K562 (cell line): ENCODE data around the gene HIVEP3. TPM values are rescaled to one million over a fixed set of nuclear protein-coding genes. Genes with fewer than 3 reads are reported as not detected.

Experiments used
- ATAC-seq: fragments of 200-7000 bp; cut with Tn5 transposase; 3 replicates; pipeline ENCODE4 v1.9.1; 2020; ENCODE audit warnings: moderate library complexity
- BruUV-seq: library from RNA; stranded (reverse); fragments of 400-500 nt; replicated peaks from 2 replicates; lab custom pipeline; 2021; lab: Mats Ljungman, UMichigan
- CTCF ChIA-PET: fragments of 300-600 bp; formaldehyde crosslinking; extraction: SDS; loops from one replicate; lab custom pipeline; 2021; ENCODE audit warnings: low intra/inter-chr PET ratio; lab: Yijun Ruan, JAX
- POLR2A ChIA-PET: fragments of 300-600, 350-650 bp; sonication (Branson Sonifier 250); formaldehyde crosslinking; extraction: SDS; loops from one replicate; lab custom pipeline; 2021; ENCODE audit warnings: antibody characterized with exemption, inconsistent platforms; lab: Yijun Ruan, JAX
- DNase-seq, 4 experiments: peaks; one replicate each; pipeline versions ENCODE4 v3.0.0 to v3.0.0-alpha.2; 2011 to 2018; ENCODE audit warnings: low spot score in 3 of 4, mixed read lengths in 3 of 4; ENCODE audit errors: extremely low read depth in 1 of 4
- FAIRE-seq: peaks from 2 replicates; lab custom pipeline; 2011; peaks lifted over from hg19 to GRCh38; lab: Jason Lieb, UNC
- H2AFZ ChIP-seq: 2 replicates; pipeline ENCODE4 v1.6.0; 2011; ENCODE audit warnings: low read depth, low read length, control low read depth, inconsistent platforms
- H3K27ac ChIP-seq: fragments of 200-600 bp; 3 replicates; pipeline ENCODE4 v1.8.0; 2011; ENCODE audit warnings: low read depth, mild to moderate bottlenecking, control low read depth, inconsistent platforms, low read length, moderate library complexity, mixed read lengths; ENCODE audit errors: extremely low read depth
- H3K27me3 ChIP-seq, 2 experiments: fragments of 300-600 bp in 1 of 2; 2 replicates in 1 of 2; 3 replicates in 1 of 2; pipeline versions ENCODE4 v1.6.0 to v1.8.0; 2011; ENCODE audit warnings: inconsistent platforms in 2 of 2, low read length in 2 of 2, mild to moderate bottlenecking in 1 of 2, mixed read lengths in 1 of 2, moderate library complexity in 1 of 2; ENCODE audit not compliant: control insufficient read depth in 2 of 2, insufficient read depth in 2 of 2
- H3K36me3 ChIP-seq: fragments of 300-600 bp; 3 replicates; pipeline ENCODE4 v1.8.0; 2011; ENCODE audit warnings: mild to moderate bottlenecking, low read length, inconsistent platforms; ENCODE audit not compliant: control insufficient read depth, insufficient read depth
- H3K4me1 ChIP-seq, 2 experiments: fragments of 200-600 bp in 1 of 2; replicated peaks in 1 of 2; 2 replicates in 1 of 2; 3 replicates in 1 of 2; pipeline versions ENCODE4 v1.5.1 to v1.8.0; 2011; ENCODE audit warnings: inconsistent platforms in 2 of 2, low read length in 2 of 2, mild to moderate bottlenecking in 1 of 2, mixed read lengths in 1 of 2, moderate library complexity in 1 of 2; ENCODE audit not compliant: control insufficient read depth in 2 of 2, insufficient read depth in 2 of 2
- H3K4me2 ChIP-seq: 2 replicates; pipeline ENCODE4 v1.6.1; 2011; ENCODE audit warnings: low read length, control low read depth, inconsistent platforms, mixed read lengths; ENCODE audit not compliant: insufficient read depth
- H3K4me3 ChIP-seq: fragments of 200-600 bp; sonication (generic), shearing (Covaris generic); 2 replicates; pipeline ENCODE4 v1.5.1; 2016; ENCODE audit warnings: control low read depth, inconsistent platforms
- H3K79me2 ChIP-seq: fragments of 200-600 bp; 3 replicates; pipeline ENCODE4 v1.8.0; 2011; ENCODE audit warnings: low read length, inconsistent platforms; ENCODE audit not compliant: control insufficient read depth, insufficient read depth
- H3K9ac ChIP-seq, 2 experiments: 2 replicates each; pipeline versions ENCODE4 v1.6.0 to v1.6.1; 2011; ENCODE audit warnings: low read depth in 2 of 2, low read length in 2 of 2, control low read depth in 1 of 2, inconsistent platforms in 1 of 2, mild to moderate bottlenecking in 1 of 2, mixed read lengths in 1 of 2; ENCODE audit not compliant: insufficient read depth in 1 of 2
- H3K9me1 ChIP-seq: one replicate; pipeline ENCODE4 v1.6.0; 2011; ENCODE audit warnings: inconsistent platforms, mild to moderate bottlenecking, low read length, moderate library complexity; ENCODE audit not compliant: control insufficient read depth, insufficient read depth
- H3K9me3 ChIP-seq: replicated peaks from 2 replicates; pipeline ENCODE4 v1.5.1; 2011; ENCODE audit warnings: low read depth, low read length, inconsistent platforms; ENCODE audit not compliant: control insufficient read depth, insufficient read depth
- H4K20me1 ChIP-seq: replicated peaks from 2 replicates; pipeline ENCODE4 v1.6.1; 2011; ENCODE audit warnings: low read length, inconsistent platforms, mixed read lengths; ENCODE audit not compliant: control insufficient read depth, insufficient read depth
- ARID1B ChIP-seq: fragments of 450-650 bp; IDR thresholded peaks from 2 replicates; pipeline ENCODE4 v1.6.1; 2016; ENCODE audit warnings: antibody characterized with exemption, mild to moderate bottlenecking, inconsistent platforms
- COPS2 ChIP-seq: fragments of 450-650 bp; conservative IDR thresholded peaks from 2 replicates; pipeline ENCODE4 v1.6.1; 2016; ENCODE audit warnings: mild to moderate bottlenecking, moderate library complexity
- HCFC1 ChIP-seq: IDR thresholded peaks from 2 replicates; pipeline ENCODE4 v1.6.1; 2012; ENCODE audit warnings: low read depth, low read length, improper control_type of control experiment
- HMG20B ChIP-seq: fragments of 250-450 bp; sonication (Bioruptor Pico); IDR thresholded peaks from 2 replicates; pipeline ENCODE4 v1.5.0; 2021; ENCODE audit warnings: mild to moderate bottlenecking
- POU5F1 ChIP-seq: fragments of 150-350 bp; IDR thresholded peaks from 2 replicates; pipeline ENCODE4 v1.6.1; 2014; ENCODE audit warnings: borderline replicate concordance, low read length, low read depth, mild to moderate bottlenecking; ENCODE audit not compliant: partially characterized antibody
- RUNX1 ChIP-seq: sonication (generic); IDR thresholded peaks from 2 replicates; pipeline ENCODE4 v1.6.1; 2016; ENCODE audit warnings: antibody characterized with exemption, low read depth
- TBP ChIP-seq: optimal IDR thresholded peaks from 2 replicates; pipeline ENCODE3; 2011; ENCODE audit warnings: low read depth, low read length, improper control_type of control experiment
- ZNF24 ChIP-seq: fragments of 450-650 bp; IDR thresholded peaks from 2 replicates; pipeline ENCODE4 v1.6.1; 2016
- WGBS: fragments of 100-300 bp; shearing (Covaris generic); methylation state at CpG from one replicate; pipeline ENCODE4 v1.1.6; 2016; ENCODE audit warnings: low coverage, mixed read lengths; ENCODE audit not compliant: insufficient coverage; ENCODE audit errors: missing lambda C conversion rate; 5-methylcytosine and 5-hydroxymethylcytosine counted together
- in situ Hi-C: fragments of 300-500 bp; cut with MboI; formaldehyde crosslinking; loops from 4 replicates; pipeline ENCODE4 v1.15.0; 2018; ENCODE audit warnings: inconsistent platforms, mixed read lengths
- intact Hi-C: fragments of 100-400 bp; cut with micrococcal nuclease; formaldehyde crosslinking; loops from 2 replicates; pipeline ENCODE4 v1.14.2; 2022
- polyA plus RNA-seq, 8 experiments: library from polyadenylated mRNA; depleted of rRNA in 4 of 8; stranded (reverse) in 5 of 8; unstranded in 3 of 8; fragments of >200 nt; fragmentation: Nextera tagmentation in 2 of 8; fragmentation: Illumina TruSeq in 1 of 8; extraction: Ambion mirVana in 2 of 8; extraction: Trizol in 1 of 8; gene quantifications; 2 replicates each; pipeline versions ENCODE4 v1.2.1 to v1.2.3, GENCODE V29; 2011 to 2014; ENCODE audit warnings: inconsistent platforms in 1 of 8, missing spikeins in 1 of 8
- total RNA-seq, 7 experiments: library from RNA; depleted of rRNA in 6 of 7; stranded (reverse); fragments of >200 nt in 6 of 7; fragmentation: Illumina TruSeq in 2 of 7; extraction: Trizol in 2 of 7; gene quantifications; 2 replicates each; pipeline versions ENCODE4 v1.2.1 to v1.2.3, GENCODE V29; 2011 to 2021; ENCODE audit warnings: low replicate concordance in 1 of 7
- TF ChIP-seq, protein P1 (sequence below): fragments of 450-650 bp; IDR thresholded peaks from 2 replicates; pipeline ENCODE4 v1.6.1; 2017; ENCODE audit warnings: antibody characterized with exemption, mild to moderate bottlenecking

The HIVEP3 gene
- total and polyA plus RNA-seq, 9 of the 15 experiments (the other 6 are each of a cell fraction or from before 2014, with no cell fraction given), result 0.09 to 0.58 (median 0.34) TPM; not detected in 1

DNA sequence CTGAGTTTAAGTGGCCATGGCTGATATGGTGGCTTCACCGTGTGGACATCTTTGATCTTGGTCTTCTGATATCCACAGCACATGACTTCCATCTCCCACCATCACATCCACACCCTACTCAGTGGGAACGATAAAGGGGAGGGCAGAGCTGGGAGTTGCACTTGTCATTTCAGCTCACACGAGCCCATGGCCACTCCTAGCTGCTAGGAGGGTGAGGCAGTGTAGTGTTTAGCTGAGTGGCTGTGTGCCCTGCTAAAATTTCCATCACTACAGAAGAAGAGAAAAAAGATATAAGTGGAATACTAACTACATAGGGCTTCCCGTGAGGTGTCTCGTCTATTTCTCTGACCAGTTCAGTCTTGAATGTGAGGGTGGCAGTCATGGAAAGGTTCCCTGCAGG lies 310.9 kb downstream of the HIVEP3 start:
- Histone ChIP-seq H3K27ac (no peak overlapping the region), H3K36me3 (no peaks in the 10 kb centered on the region), H3K4me2 (no peak overlapping the region), H3K9me1 (no peaks in the 10 kb centered on the region), H3K4me3 (no peak overlapping the region), H3K9ac (no peak overlapping the region), H3K4me1 (no peaks in the 10 kb centered on the region), H2AFZ (no peak overlapping the region), H3K9me3 (no peaks in the 10 kb centered on the region), H3K79me2 (no peaks in the 10 kb centered on the region), H3K27me3 (peaks cover 15 to 34% of the 10 kb centered on the region in 2 experiments; a peak in 4 of 5 replicates), H4K20me1 (peaks cover 3% of the 10 kb centered on the region; the same call in 1 of the 2 replicates)
- no peak for FAIRE-seq
- DNase-seq, result no peak
- ATAC-seq, result no peak
- BruUV-seq, result no TSS peak
- ChIA-PET POLR2A (interaction anchor here (0.9 kb wide), 1 partner anchor 29 kb away, joined by 5 read pairs; no protein-coding TSS in a partner anchor), CTCF (no interaction called here)
- intact Hi-C loops, result no loop called here
- TF ChIP-seq TBP, result no peak
- no peak for TF ChIP-seq POU5F1
- TF ChIP-seq, protein P1, sequence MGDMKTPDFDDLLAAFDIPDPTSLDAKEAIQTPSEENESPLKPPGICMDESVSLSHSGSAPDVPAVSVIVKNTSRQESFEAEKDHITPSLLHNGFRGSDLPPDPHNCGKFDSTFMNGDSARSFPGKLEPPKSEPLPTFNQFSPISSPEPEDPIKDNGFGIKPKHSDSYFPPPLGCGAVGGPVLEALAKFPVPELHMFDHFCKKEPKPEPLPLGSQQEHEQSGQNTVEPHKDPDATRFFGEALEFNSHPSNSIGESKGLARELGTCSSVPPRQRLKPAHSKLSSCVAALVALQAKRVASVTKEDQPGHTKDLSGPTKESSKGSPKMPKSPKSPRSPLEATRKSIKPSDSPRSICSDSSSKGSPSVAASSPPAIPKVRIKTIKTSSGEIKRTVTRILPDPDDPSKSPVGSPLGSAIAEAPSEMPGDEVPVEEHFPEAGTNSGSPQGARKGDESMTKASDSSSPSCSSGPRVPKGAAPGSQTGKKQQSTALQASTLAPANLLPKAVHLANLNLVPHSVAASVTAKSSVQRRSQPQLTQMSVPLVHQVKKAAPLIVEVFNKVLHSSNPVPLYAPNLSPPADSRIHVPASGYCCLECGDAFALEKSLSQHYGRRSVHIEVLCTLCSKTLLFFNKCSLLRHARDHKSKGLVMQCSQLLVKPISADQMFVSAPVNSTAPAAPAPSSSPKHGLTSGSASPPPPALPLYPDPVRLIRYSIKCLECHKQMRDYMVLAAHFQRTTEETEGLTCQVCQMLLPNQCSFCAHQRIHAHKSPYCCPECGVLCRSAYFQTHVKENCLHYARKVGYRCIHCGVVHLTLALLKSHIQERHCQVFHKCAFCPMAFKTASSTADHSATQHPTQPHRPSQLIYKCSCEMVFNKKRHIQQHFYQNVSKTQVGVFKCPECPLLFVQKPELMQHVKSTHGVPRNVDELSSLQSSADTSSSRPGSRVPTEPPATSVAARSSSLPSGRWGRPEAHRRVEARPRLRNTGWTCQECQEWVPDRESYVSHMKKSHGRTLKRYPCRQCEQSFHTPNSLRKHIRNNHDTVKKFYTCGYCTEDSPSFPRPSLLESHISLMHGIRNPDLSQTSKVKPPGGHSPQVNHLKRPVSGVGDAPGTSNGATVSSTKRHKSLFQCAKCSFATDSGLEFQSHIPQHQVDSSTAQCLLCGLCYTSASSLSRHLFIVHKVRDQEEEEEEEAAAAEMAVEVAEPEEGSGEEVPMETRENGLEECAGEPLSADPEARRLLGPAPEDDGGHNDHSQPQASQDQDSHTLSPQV, result no peak
- no peak for TF ChIP-seq HCFC1
- no peak for TF ChIP-seq RUNX1
- no peak for TF ChIP-seq ZNF24
- no peak for TF ChIP-seq HMG20B (CRISPR knock-in tag)
- TF ChIP-seq COPS2, result no peak
- no peak for TF ChIP-seq ARID1B
- in situ Hi-C loops, result no loop called here
- WGBS, result 0% methylated on average over 5 of the region's 5 CpGs
